HEK293 (cell line): ENCODE measurements around the gene GPS1.

ENCODE experiments used
- CTCF ChIA-PET: fragments of 350-600 bp; formaldehyde crosslinking; extraction: SDS; loops from one replicate; lab custom pipeline; 2021; ENCODE audit warnings: antibody characterized with exemption; lab: Yijun Ruan, JAX
- POLR2A ChIA-PET: fragments of 300-600 bp; formaldehyde crosslinking; extraction: SDS; loops from one replicate; lab custom pipeline; 2020; ENCODE audit warnings: antibody characterized with exemption, inconsistent platforms; lab: Yijun Ruan, JAX
- H3K27ac ChIP-seq: fragments of 200-500 bp; sonication (Bioruptor generic); 2 replicates; pipeline ENCODE4 v1.5.1; 2014; ENCODE audit warnings: low read depth, low read length, control low read depth, inconsistent platforms; ENCODE audit errors: extremely low read depth
- H3K36me3 ChIP-seq, 2 experiments: fragments of 200-500 bp in 1 of 2; sonication (Bioruptor generic) in 1 of 2; 1 replicate in 1 of 2; 2 replicates in 1 of 2; pipeline ENCODE4 v1.5.1; 2014 to 2017; ENCODE audit warnings: inconsistent platforms in 2 of 2, low read length in 2 of 2; ENCODE audit not compliant: control insufficient read depth in 2 of 2, insufficient read depth in 1 of 2
- H3K4me1 ChIP-seq: fragments of 200-500 bp; sonication (Bioruptor generic); 2 replicates; pipeline ENCODE4 v1.5.1; 2014; ENCODE audit warnings: mild to moderate bottlenecking, low read length, inconsistent platforms; ENCODE audit not compliant: control insufficient read depth, insufficient read depth
- H3K4me3 ChIP-seq: 2 replicates; pipeline ENCODE4 v1.5.1; 2011; ENCODE audit warnings: low read depth, mild to moderate bottlenecking, control low read depth, low read length, moderate library complexity
- H3K9me3 ChIP-seq: fragments of 200-500 bp; sonication (Bioruptor generic); 2 replicates; pipeline ENCODE4 v1.5.1; 2014; ENCODE audit warnings: low read depth, low read length, inconsistent platforms; ENCODE audit not compliant: control insufficient read depth, insufficient read depth
- GLIS2 ChIP-seq: fragments of 450-650 bp; formaldehyde crosslinking; IDR thresholded peaks from 2 replicates; pipeline ENCODE4 v1.5.1; 2016; ENCODE audit warnings: missing biosample characterization, missing genetic modification characterization
- HIC1 ChIP-seq: fragments of 450-650 bp; formaldehyde crosslinking; IDR thresholded peaks from 2 replicates; pipeline ENCODE4 v1.5.1; 2016; ENCODE audit warnings: missing biosample characterization, missing genetic modification characterization
- REST ChIP-seq: fragments of 450-650 bp; formaldehyde crosslinking; IDR thresholded peaks from 2 replicates; pipeline ENCODE4 v1.5.1; 2016; ENCODE audit warnings: missing biosample characterization, missing genetic modification characterization
- SALL2 ChIP-seq: fragments of 450-650 bp; formaldehyde crosslinking; IDR thresholded peaks from 2 replicates; pipeline ENCODE4 v1.5.0; 2017; ENCODE audit warnings: missing biosample characterization, mild to moderate bottlenecking, missing genetic modification characterization, borderline replicate concordance
- ZBTB20 ChIP-seq: fragments of 450-650 bp; formaldehyde crosslinking; IDR thresholded peaks from 2 replicates; pipeline ENCODE4 v1.5.1; 2016; ENCODE audit warnings: missing biosample characterization, missing genetic modification characterization
- ZBTB49 ChIP-seq: fragments of 450-650 bp; formaldehyde crosslinking; IDR thresholded peaks from 2 replicates; pipeline ENCODE4 v1.5.1; 2016; ENCODE audit warnings: missing biosample characterization, missing genetic modification characterization, low read depth
- ZFP69B ChIP-seq: fragments of 450-650 bp; formaldehyde crosslinking; IDR thresholded peaks from 2 replicates; pipeline ENCODE4 v1.5.1; 2016; ENCODE audit warnings: missing biosample characterization, missing genetic modification characterization
- ZNF157 ChIP-seq: fragments of 450-650 bp; formaldehyde crosslinking; IDR thresholded peaks from 2 replicates; pipeline ENCODE4 v1.5.1; 2016; ENCODE audit warnings: missing biosample characterization, missing genetic modification characterization
- ZNF362 ChIP-seq: fragments of 450-650 bp; formaldehyde crosslinking; IDR thresholded peaks from 2 replicates; pipeline ENCODE4 v1.5.1; 2016; ENCODE audit warnings: missing biosample characterization, missing genetic modification characterization
- ZNF549 ChIP-seq: fragments of 450-650 bp; IDR thresholded peaks from 2 replicates; pipeline ENCODE4 v1.5.1; 2018; ENCODE audit warnings: missing biosample characterization, missing genetic modification characterization, mild to moderate bottlenecking, inconsistent platforms, moderate library complexity
- ZNF571 ChIP-seq: fragments of 450-650 bp; formaldehyde crosslinking; IDR thresholded peaks from 2 replicates; pipeline ENCODE4 v1.5.0; 2017; ENCODE audit warnings: missing biosample characterization, missing genetic modification characterization
- ZNF600 ChIP-seq: fragments of 450-650 bp; formaldehyde crosslinking; IDR thresholded peaks from 2 replicates; pipeline ENCODE4 v1.5.1; 2016; ENCODE audit warnings: missing biosample characterization, missing genetic modification characterization
- ZNF707 ChIP-seq: fragments of 450-650 bp; formaldehyde crosslinking; IDR thresholded peaks from 2 replicates; pipeline ENCODE4 v1.5.1; 2016; ENCODE audit warnings: missing biosample characterization, missing genetic modification characterization
- ZNF747 ChIP-seq: fragments of 450-650 bp; formaldehyde crosslinking; IDR thresholded peaks from 2 replicates; pipeline ENCODE4 v1.5.1; 2016; ENCODE audit warnings: missing biosample characterization, missing genetic modification characterization
- TF ChIP-seq, protein P1 (sequence below): fragments of 450-650 bp; formaldehyde crosslinking; IDR thresholded peaks from 2 replicates; pipeline ENCODE4 v1.5.1; 2017; ENCODE audit warnings: missing biosample characterization, missing genetic modification characterization

GPS1 gene

DNA sequence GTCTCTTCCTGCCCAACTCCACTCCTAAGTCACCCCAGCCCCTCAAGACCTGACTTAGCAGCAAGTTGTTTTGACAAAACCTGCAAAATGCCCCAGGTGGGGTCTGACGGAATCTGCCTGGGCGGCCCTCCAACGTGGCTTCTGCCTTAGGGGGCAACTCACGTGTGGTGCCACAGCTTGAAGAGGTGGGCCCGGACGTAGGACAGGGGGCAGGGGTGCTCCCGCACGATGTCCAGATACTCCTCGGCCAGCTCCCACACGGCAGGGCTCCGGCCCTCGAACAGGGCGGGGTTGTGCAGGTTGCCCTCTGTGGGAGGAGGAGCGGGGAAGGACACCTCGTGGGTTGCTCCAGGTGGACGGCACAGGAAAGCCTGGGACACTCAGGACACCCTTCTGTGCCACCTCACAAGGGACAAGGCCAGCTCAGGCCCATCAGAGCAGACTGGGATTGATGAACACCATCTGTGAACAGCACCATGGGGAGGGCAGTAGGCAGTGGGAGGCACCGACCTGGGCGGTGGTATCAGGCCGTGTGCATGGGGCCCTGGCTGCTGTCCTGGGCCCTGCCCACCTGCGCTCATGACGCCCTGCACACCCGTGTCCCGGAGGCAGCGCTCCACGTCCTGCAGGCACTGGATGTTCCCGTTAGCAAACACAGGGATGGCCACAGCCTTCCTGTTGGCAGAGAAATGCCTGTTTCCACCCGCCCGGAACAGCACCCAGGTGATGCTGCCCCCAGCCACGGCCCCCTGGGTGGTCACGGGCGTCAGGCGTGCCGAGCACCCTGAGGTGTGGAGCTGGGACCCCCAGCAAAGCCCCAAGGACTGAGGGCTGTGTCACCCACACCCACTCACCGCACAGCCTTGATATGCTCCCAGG is 9.6 kb downstream of the GPS1 start:
- ChIA-PET POLR2A (interaction anchor here (0.6 to 14.2 kb wide), 13 partner anchors 8 to 93 kb away, joined by 3 to 96 read pairs (median 4); partner anchors contain the start of genes CENPX, DCXR, LRRC45 and RAC3), CTCF (interaction anchor here (0.5 to 0.7 kb wide), 2 partner anchors 35 to 41 kb away, joined by 3 read pairs; no protein-coding TSS in a partner anchor)
- no peak for TF ChIP-seq ZNF747
- no peak for TF ChIP-seq ZBTB49
- TF ChIP-seq SALL2: no peak
- TF ChIP-seq ZNF549 (tag by site-specific recombination): no peak
- TF ChIP-seq REST: no peak
- TF ChIP-seq, protein P1, sequence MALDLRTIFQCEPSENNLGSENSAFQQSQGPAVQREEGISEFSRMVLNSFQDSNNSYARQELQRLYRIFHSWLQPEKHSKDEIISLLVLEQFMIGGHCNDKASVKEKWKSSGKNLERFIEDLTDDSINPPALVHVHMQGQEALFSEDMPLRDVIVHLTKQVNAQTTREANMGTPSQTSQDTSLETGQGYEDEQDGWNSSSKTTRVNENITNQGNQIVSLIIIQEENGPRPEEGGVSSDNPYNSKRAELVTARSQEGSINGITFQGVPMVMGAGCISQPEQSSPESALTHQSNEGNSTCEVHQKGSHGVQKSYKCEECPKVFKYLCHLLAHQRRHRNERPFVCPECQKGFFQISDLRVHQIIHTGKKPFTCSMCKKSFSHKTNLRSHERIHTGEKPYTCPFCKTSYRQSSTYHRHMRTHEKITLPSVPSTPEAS (tag by site-specific recombination): no peak
- peak; percentile 34; the same call in 1 of the 2 replicates for TF ChIP-seq ZFP69B (tag by site-specific recombination)
- peak; percentile 97 for TF ChIP-seq ZNF600 (tag by site-specific recombination)
- TF ChIP-seq ZNF707 (tag by site-specific recombination): no peak
- TF ChIP-seq ZNF571 (tag by site-specific recombination): no peak
- no peak for TF ChIP-seq ZNF157 (tag by site-specific recombination)
- TF ChIP-seq GLIS2 (tag by site-specific recombination): peak; percentile 42
- TF ChIP-seq ZNF362 (tag by site-specific recombination): no peak
- TF ChIP-seq ZBTB20 (tag by site-specific recombination): no peak
- 0 out of 2 replicates have a peak, but pooled peaks have one; percentile 37 for TF ChIP-seq HIC1 (tag by site-specific recombination)
- no peaks in the 10 kb centered on the region for H3K9me3 ChIP-seq
- H3K36me3 ChIP-seq: peaks cover 3 to 84% of the 10 kb centered on the region in 2 experiments; a peak in 1 of 3 replicates
- peaks cover 7% of the 10 kb centered on the region; the same call in 1 of the 2 replicates for H3K4me1 ChIP-seq
- no peak overlapping the region for H3K4me3 ChIP-seq
- peak overlapping the region; percentile 32; the same call in 1 of the 2 replicates for H3K27ac ChIP-seq
